ENCODE results near the gene HSD17B4.
"Not testable (repeated sequence)": the region's sequence is repeated elsewhere in the genome, so short reads cannot be mapped to it uniquely, and the experiment has no call there.

The HSD17B4 gene

GRCh38 chr5:119452373-119453039 is at the start of gene HSD17B4:
HSD17B4 (plus strand) TSS chr5:119452497; CDS start chr5:119452576, 79 bp downstream.
- DNase-seq: peak; percentile 91

- no peak for DNase-seq
These were observed 49.7 kb upstream of the HSD17B4 start for GRCh38 chr5:119402555-119402954.

GRCh38 chr5:119404033-119404432 is 48.3 kb upstream of the HSD17B4 start:
- no peak for DNase-seq

- DNase-seq: no peak
These were observed 46.9 kb upstream of the HSD17B4 start for GRCh38 chr5:119405419-119405818.

- no peak for DNase-seq
These were observed 45.7 kb upstream of the HSD17B4 start for GRCh38 chr5:119406551-119407110.

GRCh38 chr5:119409235-119409815 is 43.0 kb upstream of the HSD17B4 start:
- DNase-seq: no peak

- DNase-seq: no peak
These were observed 41.7 kb upstream of the HSD17B4 start for GRCh38 chr5:119410448-119411159.

GRCh38 chr5:119411361-119412278 is 40.7 kb upstream of the HSD17B4 start:
- DNase-seq: peak; percentile 72

- no peak for DNase-seq
These were observed 39.7 kb upstream of the HSD17B4 start for GRCh38 chr5:119412279-119413227.

GRCh38 chr5:119414124-119414734 is 38.1 kb upstream of the HSD17B4 start:
- DNase-seq: not testable (repeated sequence)

GRCh38 chr5:119417891-119418605 is 34.2 kb upstream of the HSD17B4 start:
- no peak for DNase-seq

GRCh38 chr5:119418606-119419100 is 33.6 kb upstream of the HSD17B4 start:
- DNase-seq: no peak

- no peak for DNase-seq
These were observed 32.1 kb upstream of the HSD17B4 start for GRCh38 chr5:119420169-119420568.

GRCh38 chr5:119426057-119426456 is 26.2 kb upstream of the HSD17B4 start:
- no peak for DNase-seq

GRCh38 chr5:119427060-119427459 is 25.2 kb upstream of the HSD17B4 start:
- no peak for DNase-seq

GRCh38 chr5:119427596-119427995 is 24.7 kb upstream of the HSD17B4 start:
- DNase-seq: not testable (repeated sequence)

- not testable (repeated sequence) for DNase-seq
These were observed 24.1 kb upstream of the HSD17B4 start for GRCh38 chr5:119428166-119428565.

- not testable (repeated sequence) for DNase-seq
These were observed 23.7 kb upstream of the HSD17B4 start for GRCh38 chr5:119428574-119428973.

- not testable (repeated sequence) for DNase-seq
These were observed 19.5 kb upstream of the HSD17B4 start for GRCh38 chr5:119432674-119433237.

Measured in left hindlimb (tissue), 1 donor.